Gastrocnemius medialis (tissue), 4 donors: Measurements from ENCODE around the gene UTP3.

Experiments
- POLR2A ChIP-seq, 2 donors: fragments of 450-650 bp; IDR thresholded peaks; one replicate each; pipeline ENCODE4 v1.6.1; 2017; ENCODE audit warnings: antibody characterized with exemption in 2 of 2, mild to moderate bottlenecking in 2 of 2, moderate library complexity in 2 of 2
- TF ChIP-seq, protein P1 (sequence below), 5 experiments: fragments of 450-650 bp in 3 of 5; fragments of 200-600 bp in 2 of 5; sonication (generic) in 2 of 5; IDR thresholded peaks in 4 of 5; conservative IDR thresholded peaks in 1 of 5; 1 replicate in 4 of 5; 2 replicates in 1 of 5; pipeline ENCODE4 v1.5.1; 2016 to 2019; ENCODE audit warnings: antibody characterized with exemption in 5 of 5, mild to moderate bottlenecking in 3 of 5, moderate library complexity in 3 of 5

DNA sequence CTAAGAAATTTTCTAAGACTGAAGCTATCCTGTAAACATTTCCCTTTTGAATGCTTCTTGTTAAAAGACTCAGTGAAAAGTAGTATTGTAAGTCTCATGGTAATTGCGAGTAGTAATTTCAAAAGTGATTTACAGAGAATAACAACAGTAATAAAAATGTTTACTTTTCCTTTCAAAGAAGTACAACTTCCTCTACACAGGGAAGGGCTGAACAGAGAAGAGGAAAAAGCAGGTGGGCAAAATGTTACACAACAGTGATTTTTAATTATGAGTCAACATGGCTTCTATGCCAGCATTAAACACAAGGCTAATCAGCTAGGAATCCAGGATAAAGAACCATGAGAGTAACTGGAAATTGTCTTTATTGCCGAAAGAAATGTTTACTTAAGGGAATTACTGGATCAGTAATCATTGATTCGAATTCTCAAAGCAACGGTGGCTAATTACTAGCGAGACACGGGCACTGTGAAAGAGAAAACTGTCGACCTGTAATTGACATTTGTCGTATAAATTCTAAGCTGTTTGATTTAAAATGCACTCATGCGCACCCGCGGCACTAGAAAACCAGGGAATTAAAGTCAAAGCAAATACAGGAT, 15.4 kb downstream of the UTP3 start:
- no peak for TF ChIP-seq POLR2A (IDR thresholded peaks at IDR 0.05)
- TF ChIP-seq, protein P1, sequence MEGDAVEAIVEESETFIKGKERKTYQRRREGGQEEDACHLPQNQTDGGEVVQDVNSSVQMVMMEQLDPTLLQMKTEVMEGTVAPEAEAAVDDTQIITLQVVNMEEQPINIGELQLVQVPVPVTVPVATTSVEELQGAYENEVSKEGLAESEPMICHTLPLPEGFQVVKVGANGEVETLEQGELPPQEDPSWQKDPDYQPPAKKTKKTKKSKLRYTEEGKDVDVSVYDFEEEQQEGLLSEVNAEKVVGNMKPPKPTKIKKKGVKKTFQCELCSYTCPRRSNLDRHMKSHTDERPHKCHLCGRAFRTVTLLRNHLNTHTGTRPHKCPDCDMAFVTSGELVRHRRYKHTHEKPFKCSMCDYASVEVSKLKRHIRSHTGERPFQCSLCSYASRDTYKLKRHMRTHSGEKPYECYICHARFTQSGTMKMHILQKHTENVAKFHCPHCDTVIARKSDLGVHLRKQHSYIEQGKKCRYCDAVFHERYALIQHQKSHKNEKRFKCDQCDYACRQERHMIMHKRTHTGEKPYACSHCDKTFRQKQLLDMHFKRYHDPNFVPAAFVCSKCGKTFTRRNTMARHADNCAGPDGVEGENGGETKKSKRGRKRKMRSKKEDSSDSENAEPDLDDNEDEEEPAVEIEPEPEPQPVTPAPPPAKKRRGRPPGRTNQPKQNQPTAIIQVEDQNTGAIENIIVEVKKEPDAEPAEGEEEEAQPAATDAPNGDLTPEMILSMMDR (IDR thresholded peaks at IDR 0.05 in 4 of 5, conservative IDR thresholded peaks at IDR 0.05 in 1 of 5) = no peak
